HG02610 (cell line): Measurements from ENCODE around the gene LIFR.
"Not testable (repeated sequence)": the region's sequence is repeated elsewhere in the genome, so short reads cannot be mapped to it uniquely, and the experiment has no call there.

Source experiments
- ATAC-seq: cut with Tn5 transposase; IDR thresholded peaks from one replicate; pipeline ENCODE4 v1.9.1; 2021; ENCODE audit warnings: mild to moderate bottlenecking, moderate library complexity; ENCODE audit not compliant: unreplicated experiment

LIFR gene

GRCh38 chr5:38524022-38524421, 32.4 kb downstream of the LIFR start:
- ATAC-seq, result no peak

GRCh38 chr5:38519476-38519875, 37.0 kb downstream of the LIFR start:
- no peak for ATAC-seq

GRCh38 chr5:38518341-38518740, 38.1 kb downstream of the LIFR start:
- ATAC-seq, result no peak

- not testable (repeated sequence) for ATAC-seq
Observed at GRCh38 chr5:38516649-38517048, 39.8 kb downstream of the LIFR start.

GRCh38 chr5:38515646-38516045, 40.8 kb downstream of the LIFR start:
- ATAC-seq, result no peak

- ATAC-seq, result no peak
Observed at GRCh38 chr5:38515092-38515491, 41.4 kb downstream of the LIFR start.

GRCh38 chr5:38509185-38509584, 47.3 kb downstream of the LIFR start:
- no peak for ATAC-seq

GRCh38 chr5:38506302-38506701, 50.1 kb downstream of the LIFR start:
- no peak for ATAC-seq

- no peak for ATAC-seq
Observed at GRCh38 chr5:38500573-38501260, 55.7 kb downstream of the LIFR start.

GRCh38 chr5:38497946-38498345, 58.5 kb downstream of the LIFR start:
- ATAC-seq, result no peak

- ATAC-seq, result no peak
Observed at GRCh38 chr5:38494763-38495162, 61.7 kb downstream of the LIFR start.

GRCh38 chr5:38494175-38494574, 62.3 kb downstream of the LIFR start:
- no peak for ATAC-seq

- no peak for ATAC-seq
Observed at GRCh38 chr5:38483805-38484398, 72.5 kb downstream of the LIFR start.

- no peak for ATAC-seq
Observed at GRCh38 chr5:38479315-38479904, 77.0 kb downstream of the LIFR start.

GRCh38 chr5:38478878-38479277, 77.6 kb downstream of the LIFR start:
- no peak for ATAC-seq

- ATAC-seq, result no peak
Observed at GRCh38 chr5:38478166-38478565, 78.3 kb downstream of the LIFR start.

- ATAC-seq, result no peak
Observed at GRCh38 chr5:38473008-38473407, 83.4 kb downstream of the LIFR start.

- ATAC-seq, result no peak
Observed at GRCh38 chr5:38472541-38472940, 83.9 kb downstream of the LIFR start.

- no peak for ATAC-seq
Observed at GRCh38 chr5:38471709-38472108, 84.7 kb downstream of the LIFR start.

- ATAC-seq, result no peak
Observed at GRCh38 chr5:38469707-38470267, 86.7 kb downstream of the LIFR start.

GRCh38 chr5:38468978-38469706, 87.3 kb downstream of the LIFR start:
- no peak for ATAC-seq
